IPS DF 4.7 (cell line): ENCODE data around the gene GPC2.
"Not testable (repeated sequence)": the region's sequence is repeated elsewhere in the genome, so short reads cannot be mapped to it uniquely, and the experiment has no call there.

Source experiments
- DNase-seq: peaks from one replicate; pipeline ENCODE4 v3.0.0-alpha.2; 2013; ENCODE audit warnings: low spot score; ENCODE audit errors: extremely low read depth

The GPC2 gene

DNA sequence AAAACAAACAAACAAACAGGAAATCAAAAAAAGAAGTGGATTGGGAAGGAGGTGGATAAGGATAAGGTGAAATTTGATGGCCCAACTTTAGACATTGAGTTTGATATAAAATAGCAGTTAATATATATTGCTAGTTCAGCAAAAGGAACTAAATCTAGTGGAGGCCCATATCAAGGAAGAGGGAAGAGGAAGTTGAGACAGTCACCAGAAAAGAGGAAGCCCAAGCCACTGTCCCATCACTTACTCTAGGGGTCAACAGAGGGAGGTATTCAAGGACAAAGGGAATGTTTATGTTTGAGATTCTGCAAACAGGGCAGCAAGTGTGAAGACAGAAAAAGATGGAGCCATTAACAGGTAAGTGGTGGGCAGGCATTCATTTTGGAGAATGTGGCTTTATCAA, 24.8 kb downstream of the GPC2 start:
- DNase-seq: no peak

DNA sequence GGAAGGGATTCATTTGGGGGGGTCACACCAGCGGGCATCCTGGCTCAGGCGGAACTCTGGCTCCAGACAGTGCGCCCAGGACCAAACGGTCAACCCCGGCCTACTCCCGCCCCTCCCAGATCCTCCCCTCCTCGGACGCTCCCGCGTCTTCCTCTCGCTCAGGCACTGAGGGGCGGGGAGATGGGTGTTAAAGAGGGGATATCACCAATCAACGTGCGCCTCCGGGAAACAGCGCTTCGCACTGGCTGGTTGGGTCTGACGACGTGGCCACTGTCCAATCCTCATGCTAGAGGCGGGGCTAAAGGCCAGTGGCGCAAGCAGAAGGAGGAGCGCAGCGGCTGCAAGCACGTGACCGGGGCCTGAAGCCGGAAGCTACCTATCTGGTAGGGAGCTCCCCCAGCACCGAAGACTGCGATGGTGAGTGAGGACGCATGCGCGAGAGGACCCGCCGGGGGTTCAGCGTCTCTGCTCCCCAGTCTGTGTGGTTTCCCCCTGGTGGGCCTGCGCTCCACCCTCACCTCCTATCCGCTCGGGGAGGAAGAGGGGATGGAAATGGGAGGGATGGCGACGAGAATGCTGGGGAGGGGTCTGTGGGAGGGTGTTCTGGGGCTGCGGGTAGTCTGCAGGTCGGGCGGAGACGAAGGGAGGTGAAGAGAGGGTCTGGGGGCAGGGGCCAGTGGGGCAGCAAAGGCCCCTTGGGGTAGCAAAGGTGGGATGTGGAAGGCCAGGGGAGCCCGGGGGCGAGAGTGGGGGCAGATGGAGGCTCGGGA, 28.4 kb downstream of the GPC2 start, which contains the start of gene LAMTOR4:
Gene LAMTOR4, plus strand, starts transcription at position 360 of the 770 bp plus-strand sequence. Its CDS starts 55 bp downstream, at position 415.
- peak; percentile 99 for DNase-seq

DNA sequence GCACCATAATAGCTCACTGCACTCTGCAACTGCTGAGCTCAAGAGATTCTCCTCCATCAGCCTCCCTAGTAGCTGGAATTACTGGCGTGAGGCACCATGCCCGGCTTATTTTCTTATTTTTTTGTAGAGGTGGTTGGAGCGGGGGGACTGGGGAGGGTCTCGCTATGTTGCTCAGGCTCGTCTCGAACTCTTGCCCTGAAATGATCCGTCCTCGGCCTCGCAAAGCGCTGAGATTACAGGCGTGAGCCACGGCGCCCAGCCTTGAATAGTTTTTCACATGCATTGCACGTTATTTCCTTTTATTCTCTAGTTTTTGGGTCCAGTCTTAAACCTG, 29.0 kb downstream of the GPC2 start:
- DNase-seq: no peak

DNA sequence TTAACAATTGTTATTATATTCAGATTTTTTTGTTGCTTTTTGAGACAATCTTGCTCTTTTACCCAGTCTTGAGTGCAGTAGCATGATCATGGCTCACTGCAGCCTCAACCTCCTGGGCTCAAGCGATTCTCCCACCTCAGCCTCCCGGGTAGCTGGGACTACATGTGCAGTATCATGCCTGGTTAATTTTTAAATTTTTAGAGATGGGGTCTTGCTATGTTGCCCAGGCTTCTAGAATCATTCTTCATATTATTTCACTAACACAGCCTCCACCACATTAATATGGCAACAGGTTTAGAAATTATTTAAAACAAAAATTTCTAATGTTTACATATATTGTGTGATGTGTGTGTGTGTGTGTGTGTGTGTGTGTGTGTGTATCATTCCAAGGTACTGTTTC, 29.9 kb downstream of the GPC2 start:
- no peak for DNase-seq

- DNase-seq: not testable (repeated sequence)
Measured at GRCh38 chr7:100146350-100146749, 30.8 kb downstream of the GPC2 start.

- DNase-seq: no peak
Measured at GRCh38 chr7:100142461-100142860, 34.7 kb downstream of the GPC2 start.

DNA sequence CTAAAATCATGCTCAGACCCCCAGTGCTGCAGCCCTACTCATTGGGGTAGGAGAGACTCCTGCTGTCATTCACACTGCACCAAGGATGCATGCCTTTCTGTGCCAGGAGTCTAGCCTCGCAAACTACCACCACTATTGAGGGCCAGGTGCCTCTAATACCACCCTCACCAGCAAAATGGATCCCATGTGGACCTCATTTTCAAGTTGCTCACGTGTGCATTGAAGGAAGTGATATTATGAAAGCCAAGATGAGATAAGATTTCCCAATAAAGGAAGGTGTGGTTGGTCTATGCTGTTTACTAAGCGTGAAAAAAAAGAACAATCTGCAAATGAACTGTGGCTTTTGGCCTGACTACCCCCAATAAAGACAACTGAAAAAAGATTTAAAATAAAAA, 35.6 kb downstream of the GPC2 start:
- DNase-seq: no peak

DNA sequence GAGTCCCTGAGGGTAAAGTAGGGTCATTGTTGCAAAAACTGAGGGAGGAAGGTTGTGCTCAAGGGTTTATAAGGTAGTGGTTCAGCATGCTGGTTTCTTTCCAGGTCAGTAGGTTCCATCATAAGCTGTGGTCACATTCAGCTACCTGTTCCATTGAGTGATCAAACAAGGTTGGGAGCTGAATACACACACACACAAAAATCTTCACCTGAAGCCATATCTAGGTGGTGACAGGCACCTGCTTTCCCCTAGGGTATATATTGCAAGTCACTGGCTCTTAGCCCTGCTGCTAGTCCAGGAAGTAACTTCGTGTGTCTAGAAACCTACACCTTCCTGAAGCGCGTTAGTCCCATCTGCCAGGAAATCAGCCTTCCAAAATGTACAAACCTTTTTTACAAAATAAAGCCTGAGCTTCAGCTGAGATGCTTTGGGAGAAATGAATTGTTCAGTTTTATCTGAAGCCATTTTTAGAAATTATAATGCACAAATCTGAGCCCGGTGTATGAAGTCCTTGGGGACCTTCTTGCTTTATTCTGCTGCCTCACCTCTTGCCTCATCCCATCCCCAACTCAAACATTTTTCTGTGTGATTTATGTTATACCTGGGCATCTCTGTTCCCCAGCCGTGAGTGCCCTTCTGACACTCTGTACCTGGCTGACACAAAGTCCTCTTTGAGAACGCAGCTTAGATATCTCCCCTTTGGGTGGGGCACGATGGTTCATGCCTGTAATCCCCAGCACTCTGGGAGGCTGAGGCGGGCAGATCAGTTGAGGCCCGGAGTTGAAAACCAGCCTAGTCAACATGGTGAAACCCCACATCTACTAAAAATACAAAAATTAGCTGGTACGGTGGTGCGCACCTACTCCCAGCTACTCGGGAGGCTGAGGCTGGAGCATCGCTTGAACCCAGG, 39.1 kb downstream of the GPC2 start:
- no peak for DNase-seq

DNA sequence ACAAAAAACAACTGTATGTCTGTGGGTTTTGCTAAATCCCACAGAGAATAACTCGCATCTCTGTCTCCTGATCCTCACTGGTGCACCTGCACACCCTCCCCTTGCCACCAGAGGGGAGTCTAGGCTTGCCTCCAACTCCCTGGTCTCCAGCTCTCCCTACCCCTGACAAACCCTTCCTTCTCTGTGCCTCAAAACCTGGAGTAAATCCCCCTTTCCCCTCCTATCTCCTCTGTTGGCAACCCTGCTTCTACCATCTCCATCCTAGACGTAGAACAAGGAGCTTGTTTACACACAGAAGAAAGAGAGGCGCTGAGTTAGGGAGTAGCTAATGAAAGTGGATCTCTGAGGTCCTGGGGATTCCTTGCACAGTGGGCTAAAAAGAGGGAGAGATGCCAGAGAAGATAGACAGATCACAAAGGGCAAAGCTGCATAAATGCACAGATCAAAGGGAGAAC, 44.5 kb downstream of the GPC2 start:
- DNase-seq: no peak

DNA sequence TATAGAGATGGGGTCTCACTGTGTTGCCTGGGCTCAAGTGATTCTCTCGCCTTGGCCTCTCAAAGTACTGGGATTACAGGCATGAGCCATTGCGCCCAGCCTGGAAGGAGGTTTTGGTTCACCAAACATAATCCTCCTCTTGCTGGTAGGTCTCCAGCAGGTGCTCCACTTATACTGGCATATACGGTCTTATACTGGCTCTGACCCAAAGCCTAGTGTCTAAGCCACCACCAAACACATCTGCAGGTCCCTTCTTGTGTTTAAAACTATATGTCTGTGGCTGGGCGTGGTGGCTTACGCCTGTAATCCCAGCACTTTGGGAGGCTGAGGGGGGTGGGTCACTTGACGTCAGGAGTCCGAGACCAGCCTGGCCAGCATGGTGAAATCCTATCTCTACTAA, 45.1 kb downstream of the GPC2 start:
- no peak for DNase-seq

DNA sequence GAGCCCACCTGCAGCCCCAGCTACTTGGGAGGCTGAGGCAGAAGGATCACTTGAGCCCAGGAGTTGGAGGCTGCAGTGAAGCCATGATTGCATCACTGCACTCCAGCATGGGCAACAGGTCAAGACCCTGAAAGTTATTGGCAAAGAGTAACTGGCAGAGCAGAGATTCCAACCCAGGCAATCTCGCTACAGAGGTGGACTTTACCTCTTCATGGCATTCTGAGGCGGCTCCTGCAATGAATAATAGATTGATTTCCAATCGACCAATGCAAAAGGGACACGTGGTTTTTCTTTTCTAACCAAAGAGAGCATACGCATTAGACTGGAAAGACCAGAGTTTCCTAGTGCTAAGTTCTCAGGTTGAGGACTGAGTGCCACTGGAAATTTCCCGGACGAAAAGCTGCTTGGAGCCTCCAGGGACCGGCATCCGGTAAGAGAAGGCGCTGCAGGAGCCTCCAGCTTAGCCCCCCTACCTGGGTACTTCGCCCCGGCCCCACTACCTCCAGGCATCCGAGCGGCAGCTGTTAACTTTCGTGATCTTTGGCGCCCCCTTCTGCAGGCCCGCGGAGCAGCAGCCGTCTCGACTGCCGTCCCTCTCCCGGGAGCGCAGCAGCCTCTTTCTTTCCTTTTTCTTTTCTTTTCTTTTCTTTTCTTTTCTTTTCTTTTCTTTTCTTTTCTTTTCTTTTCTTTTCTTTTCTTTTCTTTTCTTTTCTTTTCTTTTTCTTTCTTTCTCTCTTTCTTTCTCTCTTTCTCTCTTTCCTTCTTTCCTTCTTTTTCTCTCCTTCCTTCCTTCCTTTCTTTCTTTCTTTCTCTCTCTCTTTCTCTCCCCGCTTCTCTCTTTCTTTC, 46.4 kb downstream of the GPC2 start:
- no peak for DNase-seq

DNA sequence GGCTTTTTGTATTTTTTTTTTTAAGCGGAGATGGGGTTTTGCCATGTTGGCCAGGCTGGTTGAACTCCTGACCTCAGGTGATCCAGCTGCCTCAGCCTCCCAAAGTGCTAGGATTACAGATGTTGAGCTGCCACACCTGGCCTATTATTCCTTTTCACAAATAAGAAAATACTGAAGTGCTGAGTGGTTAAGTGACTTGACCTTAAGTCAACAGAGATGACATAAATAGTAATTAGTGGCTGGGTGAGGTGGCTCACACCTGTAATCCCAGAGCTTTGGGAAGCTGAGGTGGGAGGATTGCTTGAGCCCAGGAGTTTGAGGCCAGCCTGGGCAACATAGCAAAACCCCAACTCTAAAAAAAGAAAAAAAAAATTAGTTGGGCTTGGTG, 47.0 kb downstream of the GPC2 start:
- DNase-seq: not testable (repeated sequence)

DNA sequence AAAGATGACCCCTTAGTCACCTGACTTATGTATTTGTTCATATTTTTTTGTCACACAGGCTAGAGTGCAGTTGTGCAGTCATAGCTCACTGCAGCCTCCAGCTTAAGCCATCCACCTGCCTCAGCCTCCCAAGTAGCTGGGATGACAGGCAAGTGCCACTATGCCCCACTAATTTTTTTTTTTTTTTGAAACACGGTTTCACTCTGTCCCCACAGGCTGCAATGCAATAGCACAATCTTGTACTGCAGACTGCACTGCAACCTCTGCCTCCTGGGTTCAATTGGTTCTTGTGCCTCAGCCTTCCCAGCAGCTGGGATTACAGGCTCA, 48.6 kb downstream of the GPC2 start:
- DNase-seq: no peak

DNA sequence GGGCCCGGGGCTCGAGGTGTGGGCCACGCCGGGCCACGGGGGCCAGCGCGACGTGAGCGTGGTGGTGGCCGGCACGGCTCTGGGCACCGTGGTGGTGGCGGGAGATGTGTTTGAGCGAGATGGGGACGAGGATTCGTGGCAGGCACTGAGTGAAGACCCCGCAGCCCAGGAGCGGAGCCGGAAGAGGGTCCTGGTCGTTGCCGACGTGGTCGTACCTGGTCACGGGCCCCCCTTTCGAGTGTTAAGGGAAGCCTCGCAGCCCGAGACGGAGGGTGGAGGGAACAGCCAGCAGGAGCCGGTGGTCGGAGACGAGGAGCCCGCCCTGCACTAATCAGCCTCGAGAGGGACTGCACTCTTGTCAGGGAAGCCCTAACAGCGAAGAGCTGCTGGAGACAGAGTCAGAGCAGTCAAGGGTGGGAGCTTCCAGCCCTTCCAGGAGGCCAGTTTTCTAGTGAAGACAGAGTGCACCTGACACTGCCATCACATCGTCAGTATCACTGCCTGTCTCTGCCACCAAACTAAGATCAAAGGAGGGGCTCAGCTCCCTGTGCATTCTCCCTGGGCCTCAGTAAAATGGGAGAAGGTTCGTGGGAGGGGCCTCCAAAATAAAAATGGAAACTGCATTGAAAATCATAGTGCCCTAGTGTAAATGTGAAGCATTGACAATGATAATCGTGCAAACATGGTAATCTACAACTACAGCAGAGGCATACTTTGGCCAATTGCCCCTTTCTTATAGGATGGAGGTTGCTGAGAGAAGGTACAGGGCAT, 49.1 kb downstream of the GPC2 start:
- DNase-seq: no peak

DNA sequence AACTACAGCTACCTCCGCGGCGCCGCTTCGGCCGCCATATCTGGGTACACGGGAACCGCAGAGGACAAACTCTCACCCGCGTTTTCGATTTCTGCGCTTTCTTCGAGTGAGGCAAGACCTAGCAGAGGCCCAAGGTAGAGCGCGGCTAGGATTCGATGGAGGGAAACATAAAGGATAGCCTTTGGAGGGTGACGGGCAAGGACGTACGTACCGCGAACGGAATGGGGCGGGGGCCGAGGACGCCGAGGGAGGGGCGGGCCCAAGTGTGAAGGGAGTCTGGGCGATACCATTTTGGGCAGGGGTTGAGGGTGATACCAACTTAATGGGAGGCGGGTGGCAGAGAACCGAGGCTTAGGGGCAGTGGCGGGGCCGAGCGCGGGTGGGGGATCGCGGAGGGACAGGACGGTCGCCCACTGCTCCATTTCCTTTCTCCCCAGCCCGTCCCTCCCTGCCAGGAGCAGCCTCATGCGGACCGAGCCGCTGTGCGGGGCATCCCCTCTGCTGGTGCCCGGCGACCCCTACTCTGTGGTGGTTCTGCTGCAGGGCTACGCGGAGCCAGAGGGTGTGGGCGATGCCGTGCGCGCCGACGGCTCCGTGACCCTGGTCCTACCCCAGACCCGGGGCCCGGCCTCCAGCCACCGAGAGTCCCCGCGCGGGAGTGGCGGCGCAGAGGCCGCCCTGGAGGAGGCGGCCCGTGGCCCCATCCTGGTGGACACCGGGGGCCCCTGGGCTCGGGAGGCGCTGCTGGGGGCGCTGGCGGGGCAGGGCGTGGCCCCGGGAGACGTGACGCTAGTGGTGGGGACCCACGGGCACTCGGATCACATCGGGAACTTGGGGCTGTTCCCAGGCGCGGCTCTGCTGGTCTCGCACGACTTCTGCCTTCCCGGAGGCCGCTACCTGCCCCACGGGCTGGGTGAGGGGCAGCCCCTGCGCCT, 50.0 kb downstream of the GPC2 start, which contains the start of gene MBLAC1:
Gene MBLAC1, plus strand, starts transcription at position 37 of the 935 bp plus-strand sequence. Its CDS starts 429 bp downstream, at position 466.
- DNase-seq: peak; percentile 76

- no peak for DNase-seq
Measured at GRCh38 chr7:100126239-100126930, 50.8 kb downstream of the GPC2 start.

DNA sequence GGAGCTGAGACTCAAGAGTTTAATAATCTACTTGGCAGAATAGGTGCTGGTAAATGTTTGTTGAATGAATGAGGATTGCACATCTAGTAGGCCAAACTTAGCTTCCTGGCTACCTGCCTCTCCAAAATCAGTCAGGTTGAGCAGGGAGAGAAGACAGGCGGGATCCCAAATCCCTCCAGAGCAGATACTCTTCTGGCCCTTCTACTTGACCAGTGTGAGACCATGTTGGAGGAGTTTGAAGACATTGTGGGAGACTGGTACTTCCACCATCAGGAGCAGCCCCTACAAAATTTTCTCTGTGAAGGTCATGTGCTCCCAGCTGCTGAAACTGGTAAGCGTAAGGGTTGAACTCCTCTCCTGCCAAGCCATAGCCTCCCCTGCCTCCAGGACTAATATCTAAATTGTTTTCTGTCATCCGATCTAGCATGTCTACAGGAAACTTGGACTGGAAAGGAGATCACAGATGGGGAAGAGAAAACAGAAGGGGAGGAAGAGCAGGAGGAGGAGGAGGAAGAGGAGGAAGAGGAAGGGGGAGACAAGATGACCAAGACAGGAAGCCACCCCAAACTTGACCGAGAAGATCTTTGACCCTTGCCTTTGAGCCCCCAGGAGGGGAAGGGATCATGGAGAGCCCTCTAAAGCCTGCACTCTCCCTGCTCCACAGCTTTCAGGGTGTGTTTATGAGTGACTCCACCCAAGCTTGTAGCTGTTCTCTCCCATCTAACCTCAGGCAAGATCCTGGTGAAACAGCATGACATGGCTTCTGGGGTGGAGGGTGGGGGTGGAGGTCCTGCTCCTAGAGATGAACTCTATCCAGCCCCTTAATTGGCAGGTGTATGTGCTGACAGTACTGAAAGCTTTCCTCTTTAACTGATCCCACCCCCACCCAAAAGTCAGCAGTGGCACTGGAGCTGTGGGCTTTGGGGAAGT, 52.6 kb downstream of the GPC2 start:
- no peak for DNase-seq

- DNase-seq: no peak
Measured at GRCh38 chr7:100122568-100122967, 54.6 kb downstream of the GPC2 start.
